ENCODE data around the gene SLC25A10. TPM values are rescaled to one million over a fixed set of nuclear protein-coding genes. Genes with fewer than 3 reads are reported as not detected.

The SLC25A10 gene
- total and polyA plus RNA-seq, 2 of the 8 experiments (the other 6 are each of a cell fraction or from before 2014, with no cell fraction given), result 22.2 to 43.0 TPM

DNA sequence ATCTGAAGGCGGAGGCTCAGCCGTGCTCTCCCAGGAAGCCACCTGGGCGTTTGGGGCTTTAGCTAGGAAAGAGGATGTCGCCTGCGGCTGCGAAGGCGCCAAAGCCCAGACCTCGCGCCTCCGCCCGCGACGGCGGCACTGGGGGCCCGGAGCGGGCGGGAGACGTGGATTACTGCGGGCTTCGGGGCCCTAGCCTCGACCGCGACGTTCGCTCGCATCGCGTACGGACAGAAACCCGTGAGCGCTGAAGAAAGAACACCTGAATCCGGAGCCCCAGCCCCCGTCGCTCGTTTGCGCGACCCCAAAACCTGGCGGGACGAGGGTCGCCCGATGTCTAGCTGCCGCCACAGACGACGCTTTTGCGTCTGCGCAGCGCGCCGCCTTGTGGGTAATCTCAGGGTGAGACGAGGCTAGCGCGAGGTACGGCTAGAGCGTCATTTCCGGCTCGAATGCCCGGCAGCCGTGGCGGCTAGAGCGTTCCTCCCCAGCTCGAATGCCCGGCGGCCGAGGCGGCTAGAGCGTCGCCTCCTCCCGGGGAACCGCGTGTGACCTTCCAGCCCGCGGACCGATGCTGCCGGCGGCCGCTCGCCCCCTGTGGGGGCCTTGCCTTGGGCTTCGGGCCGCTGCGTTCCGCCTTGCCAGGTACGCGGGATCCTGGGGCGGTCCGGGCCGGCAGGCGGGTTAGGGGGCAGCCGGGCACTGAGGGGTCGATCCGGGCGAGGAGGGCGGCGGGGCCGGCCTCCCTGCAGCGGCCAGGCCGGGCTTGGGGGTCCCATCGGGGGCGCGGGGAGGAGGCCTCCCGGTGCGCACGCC is 8.9 kb upstream of the SLC25A10 start, which contains the start of gene MRPL12 (continued):
- TF ChIP-seq, protein P1, sequence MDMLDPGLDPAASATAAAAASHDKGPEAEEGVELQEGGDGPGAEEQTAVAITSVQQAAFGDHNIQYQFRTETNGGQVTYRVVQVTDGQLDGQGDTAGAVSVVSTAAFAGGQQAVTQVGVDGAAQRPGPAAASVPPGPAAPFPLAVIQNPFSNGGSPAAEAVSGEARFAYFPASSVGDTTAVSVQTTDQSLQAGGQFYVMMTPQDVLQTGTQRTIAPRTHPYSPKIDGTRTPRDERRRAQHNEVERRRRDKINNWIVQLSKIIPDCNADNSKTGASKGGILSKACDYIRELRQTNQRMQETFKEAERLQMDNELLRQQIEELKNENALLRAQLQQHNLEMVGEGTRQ (IDR thresholded peaks at IDR 0.05; ENCODE audit: low read length), result no peak
- TF ChIP-seq, protein P2, sequence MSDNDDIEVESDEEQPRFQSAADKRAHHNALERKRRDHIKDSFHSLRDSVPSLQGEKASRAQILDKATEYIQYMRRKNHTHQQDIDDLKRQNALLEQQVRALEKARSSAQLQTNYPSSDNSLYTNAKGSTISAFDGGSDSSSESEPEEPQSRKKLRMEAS (IDR thresholded peaks at IDR 0.05), result peak; percentile 95
- TF ChIP-seq HDAC6 (IDR thresholded peaks at IDR 0.05; ENCODE audit: low read depth, low read length) (no peak), TAF1 (IDR thresholded peaks at IDR 0.05; ENCODE audit: low read depth, low read length) (peak; percentile 98), FOSL1 (IDR thresholded peaks at IDR 0.05; ENCODE audit: insufficient read depth, low read depth, low read length) (no peak), TAF7 (optimal IDR thresholded peaks at IDR 0.05; ENCODE audit: borderline replicate concordance, low read depth, low read length) (peak; percentile 67), NANOG (IDR thresholded peaks at IDR 0.05; ENCODE audit: insufficient read depth, low read depth, low read length, poor library complexity, severe bottlenecking) (no peak), GABPA (IDR thresholded peaks at IDR 0.05; ENCODE audit: borderline replicate concordance, insufficient read depth, low read length) (peak; percentile 83; the same call in 1 of the 2 replicates), SAP30 (IDR thresholded peaks at IDR 0.05; ENCODE audit: insufficient read depth, insufficient replicate concordance, low read length) (no peak), RNF2 (IDR thresholded peaks at IDR 0.05; ENCODE audit: borderline replicate concordance, low read depth, low read length, missing control alignments, poor library complexity, severe bottlenecking) (no peak), RBBP5 (IDR thresholded peaks at IDR 0.05; ENCODE audit: borderline replicate concordance, low read depth, low read length) (0 out of 2 replicates have a peak, but pooled peaks have one; percentile 75), SIN3A (conservative IDR thresholded peaks at IDR 0.05 in 1 of 2, IDR thresholded peaks at IDR 0.05 in 1 of 2; ENCODE audit: low read depth in 1 of 2, low read length in 2 of 2) (peak; percentile 42 to 86; a peak in 3 of 4 replicates), YY1 (IDR thresholded peaks at IDR 0.05; ENCODE audit: low read depth, low read length) (no peak), CHD1 (IDR thresholded peaks at IDR 0.05; ENCODE audit: low read depth, low read length) (no peak), EZH2 (IDR thresholded peaks at IDR 0.05; ENCODE audit: low read depth, low read length, severe bottlenecking) (no peak), SRF (IDR thresholded peaks at IDR 0.05; ENCODE audit: low read depth, low read length) (no peak), SIRT6 (IDR thresholded peaks at IDR 0.05; ENCODE audit: low read length) (no peak)
- TF ChIP-seq, protein P3, sequence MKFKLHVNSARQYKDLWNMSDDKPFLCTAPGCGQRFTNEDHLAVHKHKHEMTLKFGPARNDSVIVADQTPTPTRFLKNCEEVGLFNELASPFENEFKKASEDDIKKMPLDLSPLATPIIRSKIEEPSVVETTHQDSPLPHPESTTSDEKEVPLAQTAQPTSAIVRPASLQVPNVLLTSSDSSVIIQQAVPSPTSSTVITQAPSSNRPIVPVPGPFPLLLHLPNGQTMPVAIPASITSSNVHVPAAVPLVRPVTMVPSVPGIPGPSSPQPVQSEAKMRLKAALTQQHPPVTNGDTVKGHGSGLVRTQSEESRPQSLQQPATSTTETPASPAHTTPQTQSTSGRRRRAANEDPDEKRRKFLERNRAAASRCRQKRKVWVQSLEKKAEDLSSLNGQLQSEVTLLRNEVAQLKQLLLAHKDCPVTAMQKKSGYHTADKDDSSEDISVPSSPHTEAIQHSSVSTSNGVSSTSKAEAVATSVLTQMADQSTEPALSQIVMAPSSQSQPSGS (IDR thresholded peaks at IDR 0.05; ENCODE audit: low read length), result no peak

All from H1 (cell line).